Cardiac fibroblast (primary cell): ENCODE results near the gene SPAG16.
A peak's percentile ranks its signal among the peaks of the same experiment; 100 is the strongest.

ENCODE experiments used
- DNase-seq, 2 donors: peaks; one replicate each; pipeline versions ENCODE4 v3.0.0 to v3.0.0-alpha.2; 2010; ENCODE audit warnings: low read depth in 2 of 2
- H3K4me3 ChIP-seq, 2 donors: replicated peaks in 1 of 2; 1 replicate in 1 of 2; 2 replicates in 1 of 2; pipeline ENCODE4 v1.5.1; 2011; ENCODE audit warnings: low read depth in 2 of 2, low read length in 2 of 2, mild to moderate bottlenecking in 2 of 2, moderate library complexity in 1 of 2
- CTCF ChIP-seq: IDR thresholded peaks from one replicate; pipeline ENCODE4 v1.5.1; 2011; ENCODE audit warnings: low read depth, mild to moderate bottlenecking, low read length, inconsistent platforms

The SPAG16 gene

GRCh38 chr2:213792045-213792444, 507.8 kb downstream of the SPAG16 start:
- no peak for TF ChIP-seq CTCF
- no peak for DNase-seq
- H3K4me3 ChIP-seq, result no peak overlapping the region

- TF ChIP-seq CTCF, result peak; percentile 17
- DNase-seq, result peak; percentile 51 to 59
- H3K4me3 ChIP-seq, result no peak overlapping the region
These were observed 522.0 kb downstream of the SPAG16 start for GRCh38 chr2:213806125-213806726.

GRCh38 chr2:213816583-213816982, 532.3 kb downstream of the SPAG16 start:
- no peak overlapping the region for H3K4me3 ChIP-seq
- DNase-seq, result no peak
- TF ChIP-seq CTCF, result no peak

- no peak for TF ChIP-seq CTCF
- DNase-seq, result no peak
- no peak overlapping the region for H3K4me3 ChIP-seq
These were observed 534.2 kb downstream of the SPAG16 start for GRCh38 chr2:213818436-213818835.

GRCh38 chr2:213834331-213834730, 550.1 kb downstream of the SPAG16 start:
- no peak for TF ChIP-seq CTCF

GRCh38 chr2:213834746-213835145, 550.5 kb downstream of the SPAG16 start:
- DNase-seq, result peak; percentile 12 to 23

More at GRCh38 chr2:213834331-213834730, 550.1 kb downstream of the SPAG16 start:
- H3K4me3 ChIP-seq, result no peak overlapping the region
- peak; percentile 52 to 60 for DNase-seq

More at GRCh38 chr2:213834746-213835145, 550.5 kb downstream of the SPAG16 start:
- no peak overlapping the region for H3K4me3 ChIP-seq
- TF ChIP-seq CTCF, result no peak
